ENCODE data around the gene ARPC5. TPM values are rescaled to one million over a fixed set of nuclear protein-coding genes. Genes with fewer than 3 reads are reported as not detected.

ARPC5 gene
- total and polyA plus RNA-seq, 2 donors (not counting 1 experiment from before 2014, with no cell fraction given), result 28.3 to 103 TPM

- no peak overlapping the region for H3K27ac Mint-ChIP-seq
- no peak overlapping the region for H3K4me3 Mint-ChIP-seq
- Histone ChIP-seq H3K4me3 (ENCODE audit: control extremely low read depth in 1 of 5, extremely low read depth in 1 of 5, insufficient read depth in 1 of 5, low read depth in 2 of 5, low read length in 4 of 5) (no peak overlapping the region), H3K27me3 (replicated peaks in 1 of 4; ENCODE audit: control extremely low read depth in 1 of 4, control insufficient read depth in 3 of 4, insufficient read depth in 4 of 4, low read length in 3 of 4) (no peaks in the 10 kb centered on the region), H4K20me1 (ENCODE audit: control insufficient read depth, insufficient read depth, low read length, poor library complexity, severe bottlenecking) (no peaks in the 10 kb centered on the region), H3K36me3 (replicated peaks in 1 of 2; ENCODE audit: control extremely low read depth in 1 of 2, control insufficient read depth in 1 of 2, extremely low read depth in 1 of 2, insufficient read depth in 2 of 2, low read length in 1 of 2) (peaks cover 5 to 19% of the 10 kb centered on the region in 2 experiments), H3K79me2 (ENCODE audit: control insufficient read depth, insufficient read depth, low read length) (no peaks in the 10 kb centered on the region), H3K4me1 (ENCODE audit: control insufficient read depth in 2 of 2, insufficient read depth in 2 of 2, low read length in 2 of 2) (peaks cover 16 to 18% of the 10 kb centered on the region in 2 donors), H3K4me2 (replicated peaks; ENCODE audit: low read depth, low read length, poor library complexity, severe bottlenecking) (no peak overlapping the region), H2AFZ (ENCODE audit: insufficient read depth, low read depth, low read length, poor library complexity, severe bottlenecking) (no peak overlapping the region), H3K27ac (ENCODE audit: low read length in 2 of 2) (no peak overlapping the region), H3K9me3 (ENCODE audit: control extremely low read depth in 1 of 3, control insufficient read depth in 2 of 3, insufficient read depth in 1 of 3, low read length in 2 of 3) (no peaks in the 10 kb centered on the region), H3K9ac (ENCODE audit: low read length) (no peak overlapping the region)
- H3K27me3 Mint-ChIP-seq, result no peaks in the 10 kb centered on the region
- DNase-seq (no peak), ATAC-seq (ENCODE audit: low read depth) (no peak)
- WGBS (ENCODE audit: insufficient coverage), result 43% methylated on average over 5 of the region's 8 CpGs
- intact Hi-C loops (cut with micrococcal nuclease), result no loop called here
- no peaks in the 10 kb centered on the region for H3K9me3 Mint-ChIP-seq (ENCODE audit: insufficient read depth)
- TF ChIP-seq EZH2 (IDR thresholded peaks at IDR 0.05; ENCODE audit: borderline replicate concordance, insufficient read depth, low read depth, low read length, poor library complexity, severe bottlenecking) (no peak), CTCF (IDR thresholded peaks at IDR 0.05) (no peak)
- POLR2A ChIA-PET, result no interaction called here
- peaks cover 12% of the 10 kb centered on the region for H3K4me1 Mint-ChIP-seq
- CTCF ChIA-PET, result interaction anchor here (1.0 kb wide), 1 partner anchor 30 kb away, joined by 3 read pairs; no protein-coding TSS in a partner anchor
Observed at GRCh38 chr1:183576537-183576936, 59.0 kb downstream of the ARPC5 start.

GRCh38 chr1:183575606-183576005 lies 60.0 kb downstream of the ARPC5 start:
- Histone ChIP-seq H3K4me1 (ENCODE audit: control insufficient read depth in 2 of 2, insufficient read depth in 2 of 2, low read length in 2 of 2) (peaks cover 9 to 10% of the 10 kb centered on the region in 2 donors), H3K79me2 (ENCODE audit: control insufficient read depth, insufficient read depth, low read length) (no peaks in the 10 kb centered on the region), H3K9ac (ENCODE audit: low read length) (no peak overlapping the region), H4K20me1 (ENCODE audit: control insufficient read depth, insufficient read depth, low read length, poor library complexity, severe bottlenecking) (no peaks in the 10 kb centered on the region), H3K36me3 (replicated peaks in 1 of 2; ENCODE audit: control extremely low read depth in 1 of 2, control insufficient read depth in 1 of 2, extremely low read depth in 1 of 2, insufficient read depth in 2 of 2, low read length in 1 of 2) (peaks cover 5 to 22% of the 10 kb centered on the region in 2 experiments), H3K4me2 (replicated peaks; ENCODE audit: low read depth, low read length, poor library complexity, severe bottlenecking) (no peak overlapping the region), H3K9me3 (ENCODE audit: control extremely low read depth in 1 of 3, control insufficient read depth in 2 of 3, insufficient read depth in 1 of 3, low read length in 2 of 3) (no peaks in the 10 kb centered on the region), H3K27ac (ENCODE audit: low read length in 2 of 2) (no peak overlapping the region), H3K4me3 (ENCODE audit: control extremely low read depth in 1 of 5, extremely low read depth in 1 of 5, insufficient read depth in 1 of 5, low read depth in 2 of 5, low read length in 4 of 5) (no peak overlapping the region), H3K27me3 (replicated peaks in 1 of 4; ENCODE audit: control extremely low read depth in 1 of 4, control insufficient read depth in 3 of 4, insufficient read depth in 4 of 4, low read length in 3 of 4) (no peaks in the 10 kb centered on the region), H2AFZ (ENCODE audit: insufficient read depth, low read depth, low read length, poor library complexity, severe bottlenecking) (no peak overlapping the region)
- DNase-seq (no peak), ATAC-seq (ENCODE audit: low read depth) (no peak)
- TF ChIP-seq EZH2 (IDR thresholded peaks at IDR 0.05; ENCODE audit: borderline replicate concordance, insufficient read depth, low read depth, low read length, poor library complexity, severe bottlenecking), result no peak
- no peak for TF ChIP-seq CTCF (IDR thresholded peaks at IDR 0.05)
- intact Hi-C loops (cut with micrococcal nuclease), result no loop called here
- POLR2A ChIA-PET, result no interaction called here
- WGBS (ENCODE audit: insufficient coverage), result 100% methylated on average over 3 of the region's 5 CpGs
- H3K9me3 Mint-ChIP-seq (ENCODE audit: insufficient read depth), result no peaks in the 10 kb centered on the region
- peaks cover 10% of the 10 kb centered on the region for H3K4me1 Mint-ChIP-seq
- H3K27me3 Mint-ChIP-seq, result no peaks in the 10 kb centered on the region
- no peak overlapping the region for H3K27ac Mint-ChIP-seq
- CTCF ChIA-PET, result no interaction called here
- no peak overlapping the region for H3K4me3 Mint-ChIP-seq
